Panc1 (cell line): ENCODE data around the gene SRCIN1. TPM values are rescaled to one million over a fixed set of nuclear protein-coding genes. Genes with fewer than 3 reads are reported as not detected.
A peak's percentile ranks its signal among the peaks of the same experiment; 100 is the strongest.
"Not testable (repeated sequence)": the region's sequence is repeated elsewhere in the genome, so short reads cannot be mapped to it uniquely, and the experiment has no call there.

ENCODE experiments used
- ATAC-seq: fragments of 200-7000 bp; cut with Tn5 transposase; 2 replicates; pipeline ENCODE4 v1.9.1; 2020; ENCODE audit warnings: mild to moderate bottlenecking, moderate library complexity
- BruUV-seq: library from RNA; stranded (reverse); fragments of 400-500 nt; replicated peaks from 2 replicates; lab custom pipeline; 2021; lab: Mats Ljungman, UMichigan
- CTCF ChIA-PET: fragments of 300-600 bp; sonication (Branson Sonifier 250); formaldehyde crosslinking; loops from one replicate; lab custom pipeline; 2022; ENCODE audit warnings: antibody characterized with exemption; lab: Charles Lee
- POLR2A ChIA-PET: fragments of 300-600 bp; sonication (Branson Sonifier 250); formaldehyde crosslinking; loops from one replicate; lab custom pipeline; 2022; ENCODE audit warnings: antibody characterized with exemption; lab: Charles Lee
- DNase-seq: peaks from one replicate; pipeline ENCODE4 v3.0.0-alpha.2; 2010; ENCODE audit warnings: low read depth, low spot score
- H3K27ac ChIP-seq: 2 replicates; pipeline ENCODE4 v1.5.1; 2011; ENCODE audit warnings: mild to moderate bottlenecking, low read length, inconsistent platforms
- H3K27me3 ChIP-seq: fragments of 200-500 bp; sonication (Bioruptor generic); 2 replicates; pipeline ENCODE4 v1.6.0; 2014; ENCODE audit warnings: low read length, inconsistent platforms; ENCODE audit not compliant: control insufficient read depth, insufficient read depth
- H3K36me3 ChIP-seq: fragments of 200-500 bp; sonication (Bioruptor generic); 2 replicates; pipeline ENCODE4 v1.5.1; 2014; ENCODE audit warnings: inconsistent platforms, mild to moderate bottlenecking, low read length, moderate library complexity; ENCODE audit not compliant: control insufficient read depth, insufficient read depth
- H3K4me1 ChIP-seq: 2 replicates; pipeline ENCODE4 v1.5.1; 2011; ENCODE audit warnings: inconsistent platforms, mild to moderate bottlenecking, low read length, moderate library complexity; ENCODE audit not compliant: control insufficient read depth, insufficient read depth
- H3K4me3 ChIP-seq, 2 experiments: 2 replicates each; pipeline ENCODE4 v1.5.1; 2011 to 2012; ENCODE audit warnings: low read depth in 2 of 2, low read length in 2 of 2, mild to moderate bottlenecking in 2 of 2, inconsistent platforms in 1 of 2, moderate library complexity in 1 of 2
- H3K9me3 ChIP-seq: fragments of 200-500 bp; sonication (Bioruptor generic); 2 replicates; pipeline ENCODE4 v1.5.1; 2014; ENCODE audit warnings: low read depth, mild to moderate bottlenecking, inconsistent platforms, low read length, moderate library complexity; ENCODE audit not compliant: control insufficient read depth, insufficient read depth
- POLR2AphosphoS5 ChIP-seq: IDR thresholded peaks from 2 replicates; pipeline ENCODE4 v1.6.1; 2012; ENCODE audit warnings: mild to moderate bottlenecking, low read depth, low read length, moderate library complexity
- in situ Hi-C: cut with HindIII; loops from 2 replicates; pipeline ENCODE4 v1.10.0; 2016; ENCODE audit warnings: low sequenced_read_pairs, low pct_unique_long_range_greater_than_20kb
- intact Hi-C: fragments of 100-400 bp; cut with micrococcal nuclease; formaldehyde crosslinking; loops from one replicate; pipeline ENCODE4 v1.10.0; 2022; ENCODE audit not compliant: unreplicated experiment
- total RNA-seq: library from RNA; stranded (reverse); gene quantifications from one replicate; pipeline ENCODE4 v1.2.1, GENCODE V29; 2021; ENCODE audit not compliant: unreplicated experiment
- TF ChIP-seq, protein P1 (sequence below): fragments of 450-650 bp; IDR thresholded peaks from 2 replicates; pipeline ENCODE4 v1.5.1; 2017; ENCODE audit warnings: mild to moderate bottlenecking

Gene SRCIN1
- total RNA-seq, 1 experiment from 2014 or later: 12.8 TPM

DNA sequence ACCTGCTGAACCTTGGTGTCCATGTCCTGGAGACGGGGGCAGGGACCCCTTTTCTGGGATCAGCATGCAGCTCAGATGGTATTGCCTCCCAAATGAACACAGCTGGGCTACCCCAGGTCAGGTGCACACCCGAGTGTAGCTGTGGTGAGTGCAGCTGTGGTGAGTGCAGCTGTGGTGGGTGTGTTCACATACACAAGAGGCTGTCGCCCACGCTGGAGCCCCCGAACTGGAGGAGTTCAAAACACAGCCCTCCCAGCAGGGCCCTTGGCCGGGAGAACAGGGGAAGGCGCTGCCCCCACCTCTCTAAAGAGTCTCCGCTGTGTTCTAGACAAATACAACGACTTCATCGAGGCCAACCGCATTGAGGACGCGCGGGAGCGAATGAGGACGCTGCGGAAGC, 116.0 kb downstream of the SRCIN1 start:
- in situ Hi-C loops, H3K36me3 ChIP-seq, CTCF ChIA-PET, H3K4me3 ChIP-seq, H3K27ac ChIP-seq, H3K9me3 ChIP-seq, H3K27me3 ChIP-seq, H3K4me1 ChIP-seq, ATAC-seq, POLR2A ChIA-PET, DNase-seq, BruUV-seq: not testable (repeated sequence)
- intact Hi-C loops: loop anchor here (5.0 to 10.0 kb wide), 2 partner anchors 65 to 178 kb away; partner anchors contain the start of gene ARHGAP23

DNA sequence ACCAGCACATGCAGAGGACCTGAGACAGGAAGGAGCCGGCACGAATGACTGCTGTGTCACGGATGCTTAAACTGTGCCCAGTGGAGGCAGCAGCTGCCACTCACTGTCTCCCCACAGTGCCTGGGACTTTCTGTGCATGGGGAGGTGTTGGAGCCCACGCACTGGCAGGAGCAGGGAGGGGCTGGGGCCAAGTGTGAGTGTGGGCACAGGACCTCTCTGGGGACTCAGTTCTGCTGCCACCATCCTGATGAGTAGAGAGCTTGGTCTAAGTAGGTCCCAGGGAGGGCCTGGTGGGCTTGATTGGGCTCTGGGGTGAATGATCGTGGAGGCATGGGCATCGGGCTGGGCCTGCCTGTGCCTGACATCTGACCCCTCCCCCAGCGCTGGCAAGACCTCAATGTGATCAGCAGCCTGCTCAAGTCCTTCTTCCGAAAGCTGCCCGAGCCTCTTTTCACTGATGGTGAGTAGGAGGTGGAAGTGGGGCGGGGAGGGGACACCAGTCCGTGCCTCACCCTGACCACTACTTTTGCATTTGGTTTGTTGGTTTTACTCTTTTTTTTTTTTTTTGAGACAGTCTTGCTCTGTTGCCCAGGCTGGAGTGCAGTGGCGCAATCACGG, 120.0 kb downstream of the SRCIN1 start:
- intact Hi-C loops: loop anchor here (10.0 kb wide), 1 partner anchor 61 kb away; the partner anchor contains the start of gene ARHGAP23
- H3K27ac ChIP-seq, CTCF ChIA-PET, DNase-seq, H3K4me3 ChIP-seq, H3K9me3 ChIP-seq, POLR2A ChIA-PET, in situ Hi-C loops, H3K4me1 ChIP-seq, ATAC-seq, H3K36me3 ChIP-seq, BruUV-seq, H3K27me3 ChIP-seq: not testable (repeated sequence)

DNA sequence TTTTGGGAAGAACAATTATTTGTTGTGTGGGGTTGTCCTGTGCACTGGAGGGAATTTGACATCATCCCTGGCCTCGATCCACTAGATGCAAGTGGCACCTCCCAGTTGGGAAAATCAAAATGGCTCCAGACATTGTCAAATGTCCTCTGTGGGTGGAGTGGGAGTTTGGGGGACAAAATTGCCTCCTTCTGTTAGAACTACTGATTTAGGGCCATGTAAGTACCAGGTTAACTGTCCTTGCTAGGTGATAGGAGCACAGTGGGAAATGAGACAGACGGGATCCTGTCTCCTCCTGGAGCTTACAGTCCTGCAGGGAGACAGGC, 120.6 kb downstream of the SRCIN1 start:
- no peak overlapping the region for H3K4me3 ChIP-seq
- in situ Hi-C loops (no loop called here), intact Hi-C loops (loop anchor here (10.0 kb wide), 1 partner anchor 60 kb away; the partner anchor contains the start of gene ARHGAP23)
- H3K9me3 ChIP-seq: no peaks in the 10 kb centered on the region
- ChIA-PET POLR2A (no interaction called here), CTCF (no interaction called here)
- no peak overlapping the region for H3K27ac ChIP-seq
- no peaks in the 10 kb centered on the region for H3K4me1 ChIP-seq
- ATAC-seq (no peak), DNase-seq (no peak)
- no peaks in the 10 kb centered on the region for H3K36me3 ChIP-seq
- no TSS peak for BruUV-seq
- H3K27me3 ChIP-seq: no peaks in the 10 kb centered on the region
- TF ChIP-seq POLR2AphosphoS5: no peak
- TF ChIP-seq, protein P1, sequence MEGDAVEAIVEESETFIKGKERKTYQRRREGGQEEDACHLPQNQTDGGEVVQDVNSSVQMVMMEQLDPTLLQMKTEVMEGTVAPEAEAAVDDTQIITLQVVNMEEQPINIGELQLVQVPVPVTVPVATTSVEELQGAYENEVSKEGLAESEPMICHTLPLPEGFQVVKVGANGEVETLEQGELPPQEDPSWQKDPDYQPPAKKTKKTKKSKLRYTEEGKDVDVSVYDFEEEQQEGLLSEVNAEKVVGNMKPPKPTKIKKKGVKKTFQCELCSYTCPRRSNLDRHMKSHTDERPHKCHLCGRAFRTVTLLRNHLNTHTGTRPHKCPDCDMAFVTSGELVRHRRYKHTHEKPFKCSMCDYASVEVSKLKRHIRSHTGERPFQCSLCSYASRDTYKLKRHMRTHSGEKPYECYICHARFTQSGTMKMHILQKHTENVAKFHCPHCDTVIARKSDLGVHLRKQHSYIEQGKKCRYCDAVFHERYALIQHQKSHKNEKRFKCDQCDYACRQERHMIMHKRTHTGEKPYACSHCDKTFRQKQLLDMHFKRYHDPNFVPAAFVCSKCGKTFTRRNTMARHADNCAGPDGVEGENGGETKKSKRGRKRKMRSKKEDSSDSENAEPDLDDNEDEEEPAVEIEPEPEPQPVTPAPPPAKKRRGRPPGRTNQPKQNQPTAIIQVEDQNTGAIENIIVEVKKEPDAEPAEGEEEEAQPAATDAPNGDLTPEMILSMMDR: peak; percentile 42

DNA sequence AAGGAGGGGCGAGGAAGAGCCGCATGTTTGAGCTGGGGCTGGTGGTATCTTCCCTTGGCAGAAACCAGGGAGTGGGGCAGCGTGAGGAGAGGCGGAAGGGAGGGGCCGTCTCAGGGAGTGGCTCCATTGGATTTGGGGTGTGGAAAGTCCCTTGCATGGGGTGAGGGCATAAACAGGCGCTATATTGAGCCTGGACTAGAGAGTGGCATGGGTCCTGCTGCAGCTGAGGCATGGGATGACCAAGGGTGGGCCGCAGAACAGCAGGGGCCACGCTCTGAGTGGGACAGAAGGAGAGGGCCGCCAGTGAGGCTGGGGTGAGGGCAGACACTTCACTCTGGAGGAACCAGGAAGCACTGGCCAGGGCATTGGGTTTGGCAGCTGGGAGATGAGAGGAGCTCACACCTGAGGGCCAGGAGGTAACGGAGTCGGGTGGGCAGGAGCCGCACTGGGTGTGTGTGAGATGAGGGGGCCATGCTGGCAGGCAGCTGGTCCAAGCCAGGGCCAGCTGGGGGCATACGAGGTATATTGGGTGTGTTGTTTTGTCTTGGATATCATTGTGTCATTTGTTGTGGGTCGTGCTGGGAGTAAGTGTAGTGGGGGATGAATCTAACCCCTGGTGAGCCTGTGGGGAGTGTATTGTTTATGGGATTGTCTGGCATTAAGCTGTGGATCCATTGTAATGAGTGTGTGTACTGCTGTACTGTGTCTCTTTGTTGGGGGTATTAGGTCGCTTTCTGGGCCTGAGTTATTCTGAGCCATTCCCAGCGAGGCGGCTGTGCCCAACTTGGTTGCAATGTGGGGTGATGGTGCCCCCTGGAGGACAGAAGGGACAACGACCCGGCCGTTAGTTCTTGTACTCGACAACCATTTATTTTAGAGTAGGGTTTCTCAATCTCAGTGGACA, 121.3 kb downstream of the SRCIN1 start:
- H3K27me3 ChIP-seq, DNase-seq, H3K4me1 ChIP-seq, POLR2A ChIA-PET, H3K9me3 ChIP-seq, H3K36me3 ChIP-seq, BruUV-seq, H3K4me3 ChIP-seq, in situ Hi-C loops, H3K27ac ChIP-seq: not testable (repeated sequence)
- intact Hi-C loops: loop anchor here (10.0 kb wide), 1 partner anchor 60 kb away; the partner anchor contains the start of gene ARHGAP23
- TF ChIP-seq, protein P1: peak; percentile 69
- CTCF ChIA-PET: interaction anchor here (0.6 kb wide), 1 partner anchor 136 kb away, joined by 3 read pairs; no protein-coding TSS in a partner anchor
- ATAC-seq: peak; percentile 90

DNA sequence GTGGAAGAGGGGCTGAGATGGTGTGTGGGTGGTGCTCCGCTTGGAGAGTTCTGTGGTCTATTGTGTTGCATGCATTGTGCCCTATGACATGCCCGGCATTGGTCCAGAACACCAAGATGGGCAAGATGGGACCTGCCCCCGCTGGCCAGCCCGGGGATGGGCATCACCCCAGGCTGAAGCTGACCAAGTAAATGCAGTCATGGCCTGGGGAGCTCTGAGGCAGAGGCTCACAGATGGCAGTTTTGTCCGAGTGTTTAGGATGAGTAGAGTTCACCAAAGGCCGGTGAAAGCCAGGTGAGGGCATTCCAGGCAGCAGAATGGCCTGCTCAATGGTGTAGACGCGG, 123.1 kb downstream of the SRCIN1 start:
- BruUV-seq, H3K4me3 ChIP-seq, DNase-seq, H3K27me3 ChIP-seq, CTCF ChIA-PET, H3K27ac ChIP-seq, ATAC-seq, H3K36me3 ChIP-seq, in situ Hi-C loops, H3K4me1 ChIP-seq, POLR2A ChIA-PET, H3K9me3 ChIP-seq: not testable (repeated sequence)
- intact Hi-C loops: loop anchor here (10.0 kb wide), 1 partner anchor 58 kb away; the partner anchor contains the start of gene ARHGAP23
